Right lobe of liver (tissue), 4 donors: ENCODE measurements around the gene PSMC3IP.

Source experiments
- POLR2A ChIP-seq: fragments of 450-650 bp; IDR thresholded peaks from one replicate; pipeline ENCODE4 v1.6.1; 2017; ENCODE audit warnings: antibody characterized with exemption, mild to moderate bottlenecking
- TF ChIP-seq, protein P1 (sequence below), 4 donors: fragments of 200-600 bp in 3 of 4; fragments of 450-650 bp in 1 of 4; IDR thresholded peaks; one replicate each; pipeline versions ENCODE4 v1.5.1 to v1.8.0; 2016 to 2022; ENCODE audit warnings: antibody characterized with exemption in 4 of 4, mild to moderate bottlenecking in 2 of 4
- donor health status: DM: no; HTN: no; CAD: no.
- donor health status: DM: no; HTN: no; CAD: no.
- donor health status: DM: no; HTN: yes; CAD: no.

- TF ChIP-seq POLR2A: no peak
- TF ChIP-seq, protein P1, sequence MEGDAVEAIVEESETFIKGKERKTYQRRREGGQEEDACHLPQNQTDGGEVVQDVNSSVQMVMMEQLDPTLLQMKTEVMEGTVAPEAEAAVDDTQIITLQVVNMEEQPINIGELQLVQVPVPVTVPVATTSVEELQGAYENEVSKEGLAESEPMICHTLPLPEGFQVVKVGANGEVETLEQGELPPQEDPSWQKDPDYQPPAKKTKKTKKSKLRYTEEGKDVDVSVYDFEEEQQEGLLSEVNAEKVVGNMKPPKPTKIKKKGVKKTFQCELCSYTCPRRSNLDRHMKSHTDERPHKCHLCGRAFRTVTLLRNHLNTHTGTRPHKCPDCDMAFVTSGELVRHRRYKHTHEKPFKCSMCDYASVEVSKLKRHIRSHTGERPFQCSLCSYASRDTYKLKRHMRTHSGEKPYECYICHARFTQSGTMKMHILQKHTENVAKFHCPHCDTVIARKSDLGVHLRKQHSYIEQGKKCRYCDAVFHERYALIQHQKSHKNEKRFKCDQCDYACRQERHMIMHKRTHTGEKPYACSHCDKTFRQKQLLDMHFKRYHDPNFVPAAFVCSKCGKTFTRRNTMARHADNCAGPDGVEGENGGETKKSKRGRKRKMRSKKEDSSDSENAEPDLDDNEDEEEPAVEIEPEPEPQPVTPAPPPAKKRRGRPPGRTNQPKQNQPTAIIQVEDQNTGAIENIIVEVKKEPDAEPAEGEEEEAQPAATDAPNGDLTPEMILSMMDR (IDR thresholded peaks at IDR 0.05): no peak
Observed at GRCh38 chr17:42563543-42563942, 14.0 kb downstream of the PSMC3IP start.
